LNCAP (cell line): Measurements from ENCODE around the gene BUB3.

Experiments used
- CTCF ChIP-seq: fragments of 450-650 bp; IDR thresholded peaks from 2 replicates; pipeline ENCODE4 v1.5.1; 2017; ENCODE audit warnings: mild to moderate bottlenecking

Gene BUB3

DNA sequence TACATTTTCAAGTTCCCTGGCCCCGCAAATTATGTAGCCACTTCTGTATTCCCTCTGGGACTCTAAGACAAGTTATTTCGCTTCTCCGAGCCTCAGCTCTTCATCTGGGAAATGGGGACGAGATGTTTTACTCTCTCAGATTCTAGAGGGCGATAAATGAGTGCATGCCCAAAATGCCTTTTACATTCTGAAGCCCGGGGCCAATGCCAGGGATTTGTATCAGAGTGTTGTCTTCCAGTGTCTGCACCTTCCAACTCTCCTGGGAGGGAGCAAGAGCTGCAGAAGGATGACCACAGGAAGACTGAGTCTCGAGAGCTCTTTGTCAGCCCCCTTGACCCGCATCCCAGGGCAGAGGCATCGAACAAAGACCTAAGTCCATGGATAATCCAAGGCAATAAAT is 39.9 kb downstream of the BUB3 start:
- no peak for TF ChIP-seq CTCF

DNA sequence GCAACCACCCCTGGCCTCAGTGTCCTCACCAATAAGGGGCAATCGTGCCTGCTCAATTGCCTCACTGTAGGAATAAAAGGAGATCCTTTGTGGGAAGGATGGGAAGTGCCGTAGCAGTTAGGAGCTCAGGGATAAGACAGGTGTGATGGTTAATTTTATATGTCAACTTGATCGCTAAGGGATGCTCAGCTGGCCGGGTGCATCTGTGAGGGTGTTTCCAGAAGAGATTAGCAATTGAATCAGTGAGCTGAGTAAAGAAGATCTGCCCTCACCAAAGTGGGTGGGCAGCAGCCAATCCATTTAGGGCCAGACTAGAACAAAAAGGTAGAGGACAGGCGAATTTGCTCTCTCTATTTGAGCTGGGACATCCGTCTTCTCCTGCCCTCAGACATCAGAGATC is 46.3 kb downstream of the BUB3 start:
- TF ChIP-seq CTCF, result no peak

DNA sequence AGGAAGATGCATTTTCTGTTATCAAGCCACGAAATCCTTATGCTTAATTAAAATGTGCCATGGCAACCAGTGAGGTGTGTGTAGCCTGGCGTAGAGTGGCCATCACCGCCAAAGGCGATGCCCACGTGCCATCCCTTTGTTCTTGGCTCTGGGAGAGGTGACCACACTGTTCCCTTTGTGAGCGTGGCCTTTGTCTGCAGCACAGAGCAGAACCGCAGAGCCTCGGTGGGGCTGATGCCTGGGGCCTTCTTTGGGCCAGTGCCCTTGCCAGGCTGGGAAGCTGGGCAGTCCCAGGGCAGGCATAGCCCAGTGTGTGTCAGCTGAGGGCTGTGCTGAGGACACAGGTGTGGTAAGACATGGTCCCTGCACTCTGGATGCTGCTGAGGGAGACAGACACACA is 48.3 kb downstream of the BUB3 start:
- no peak for TF ChIP-seq CTCF

DNA sequence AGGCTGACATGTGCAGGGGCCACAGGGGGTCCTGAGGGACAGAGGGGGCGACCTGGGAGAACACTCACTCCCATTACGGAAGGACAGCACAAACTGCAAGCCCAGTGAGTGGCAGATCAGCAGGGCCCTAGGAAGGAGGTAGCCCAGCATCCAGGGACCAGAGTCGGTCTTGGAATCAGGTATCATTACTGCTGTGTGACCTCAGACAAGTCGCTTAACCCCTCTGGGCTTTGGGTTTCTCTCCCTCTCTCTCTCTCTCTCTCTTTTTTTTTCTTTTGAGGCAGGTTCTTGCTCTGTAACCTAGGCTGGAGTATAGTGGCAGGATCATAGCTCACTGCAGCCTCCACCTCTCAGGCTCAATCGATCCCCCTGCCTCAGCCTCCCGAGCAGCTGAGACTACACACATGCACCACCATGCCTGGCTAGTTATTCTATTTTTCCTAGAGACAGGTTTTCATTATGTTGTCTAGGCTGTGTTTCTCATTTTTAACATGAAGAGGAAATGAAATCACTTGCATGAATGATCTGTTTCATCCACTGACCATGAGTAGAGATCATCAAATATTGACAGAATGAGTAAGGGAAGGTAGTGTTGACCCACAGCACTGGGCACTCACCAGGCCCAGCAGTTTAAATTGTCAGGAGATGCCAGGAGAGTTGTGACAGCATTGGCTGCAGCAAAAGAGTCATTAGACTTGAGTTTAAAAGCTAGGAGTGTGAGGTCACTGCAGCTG is 49.4 kb downstream of the BUB3 start:
- no peak for TF ChIP-seq CTCF

GRCh38 chr10:123204127-123204461 is 49.9 kb downstream of the BUB3 start:
- no peak for TF ChIP-seq CTCF

DNA sequence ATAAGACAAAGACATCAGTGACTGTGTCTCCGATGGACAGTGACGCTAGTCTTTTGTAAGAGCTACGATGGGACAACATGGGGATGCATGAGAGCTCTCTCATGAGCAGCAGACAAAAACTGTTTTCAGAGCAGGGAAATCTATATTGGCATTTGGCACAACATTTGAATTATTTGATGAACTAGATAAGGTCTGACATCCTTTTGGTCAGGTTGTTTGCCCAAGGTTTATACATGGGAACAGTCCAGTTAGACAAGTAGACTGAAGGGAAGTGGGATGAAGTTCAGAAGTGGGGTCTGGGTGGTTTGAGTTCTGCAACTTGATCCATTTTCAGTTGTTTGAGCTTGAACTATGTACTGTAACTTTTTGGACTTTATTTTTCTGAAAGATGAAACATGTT is 50.8 kb downstream of the BUB3 start:
- TF ChIP-seq CTCF, result no peak

DNA sequence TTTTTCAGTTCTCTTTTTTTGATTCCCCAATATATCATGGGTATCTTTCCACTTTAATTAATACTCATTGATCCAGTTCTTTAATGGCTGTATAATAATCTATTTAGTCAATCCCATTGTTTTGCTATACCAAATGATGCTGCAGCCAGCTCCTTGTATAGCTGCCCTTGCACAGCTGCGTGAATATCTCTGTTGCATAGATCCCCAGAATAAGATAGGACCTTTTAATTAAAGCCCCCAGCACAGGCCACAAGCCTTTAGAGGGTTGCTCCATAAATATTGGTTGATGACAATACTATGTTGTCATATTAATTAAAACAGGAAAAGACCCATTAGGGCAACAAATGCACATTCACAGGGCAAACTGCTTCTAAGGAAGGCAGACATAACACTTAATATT is 57.9 kb downstream of the BUB3 start:
- no peak for TF ChIP-seq CTCF

GRCh38 chr10:123212640-123213039 is 58.4 kb downstream of the BUB3 start:
- no peak for TF ChIP-seq CTCF
